Activated T-helper 1 cell treated with anti-CD3 and anti-CD28 coated beads, Interleukin-12 subunit alpha, Interleukin-12 subunit beta, Interleukin-2, Interleukin-4 antibody, amounts not matched to agents 30 ng/mL and 10 ng/mL and 1 ng/mL, durations not matched to agents 14 hours and 24 hours and 36 hours (primary cell): ENCODE measurements around the gene MLLT1. TPM values are rescaled to one million over a fixed set of nuclear protein-coding genes. Genes with fewer than 3 reads are reported as not detected.

Experiments
- DNase-seq: peaks from one replicate; pipeline ENCODE4 v3.0.0; 2021; ENCODE audit warnings: low spot score
- H3K27ac Mint-ChIP-seq: one replicate; pipeline ENCODE4 v1.8.0; 2021; ENCODE audit warnings: mild to moderate bottlenecking, mixed read lengths
- H3K27me3 Mint-ChIP-seq: one replicate; pipeline ENCODE4 v1.8.0; 2022; ENCODE audit warnings: mild to moderate bottlenecking, moderate library complexity, mixed read lengths; ENCODE audit not compliant: insufficient read depth
- H3K36me3 Mint-ChIP-seq: one replicate; pipeline ENCODE4 v1.8.0; 2021; ENCODE audit warnings: low read depth, mixed read lengths
- H3K4me1 Mint-ChIP-seq: one replicate; pipeline ENCODE4 v1.8.0; 2021; ENCODE audit warnings: low read depth, mixed read lengths
- H3K4me3 Mint-ChIP-seq: one replicate; pipeline ENCODE4 v1.8.0; 2021; ENCODE audit warnings: mild to moderate bottlenecking, moderate library complexity, mixed read lengths
- H3K9me3 Mint-ChIP-seq: one replicate; pipeline ENCODE4 v1.8.0; 2021; ENCODE audit warnings: mixed read lengths
- intact Hi-C: fragments of 100-400 bp; cut with micrococcal nuclease; formaldehyde crosslinking; loops from one replicate; pipeline ENCODE4 v1.15.1; 2024
- total RNA-seq: library from RNA; stranded (reverse); gene quantifications from 2 replicates; pipeline ENCODE4 v1.2.3, GENCODE V29; 2022

MLLT1 gene
- total RNA-seq, 1 donor from 2014 or later, result 77.4 TPM

- H3K27me3 Mint-ChIP-seq, result no peaks in the 10 kb centered on the region
- H3K4me3 Mint-ChIP-seq, result no peak overlapping the region
- intact Hi-C loops, result no loop called here
- no peak overlapping the region for H3K27ac Mint-ChIP-seq
- DNase-seq, result no peak
- H3K4me1 Mint-ChIP-seq, result no peaks in the 10 kb centered on the region
- no peaks in the 10 kb centered on the region for H3K9me3 Mint-ChIP-seq
- H3K36me3 Mint-ChIP-seq, result peaks cover 11% of the 10 kb centered on the region
Measured at GRCh38 chr19:6261883-6262282, 17.9 kb downstream of the MLLT1 start.

- Mint-ChIP-seq H3K9me3 (no peaks in the 10 kb centered on the region), H3K36me3 (peaks cover 11% of the 10 kb centered on the region), H3K27ac (no peak overlapping the region), H3K4me3 (no peak overlapping the region), H3K4me1 (no peaks in the 10 kb centered on the region), H3K27me3 (no peaks in the 10 kb centered on the region)
- peak; percentile 8 for DNase-seq
- intact Hi-C loops, result no loop called here
Measured at GRCh38 chr19:6260912-6261650, 18.7 kb downstream of the MLLT1 start.

- DNase-seq, result no peak
- Mint-ChIP-seq H3K9me3 (no peaks in the 10 kb centered on the region), H3K27me3 (no peaks in the 10 kb centered on the region), H3K27ac (no peak overlapping the region), H3K4me1 (no peaks in the 10 kb centered on the region), H3K4me3 (no peak overlapping the region), H3K36me3 (peaks cover 11% of the 10 kb centered on the region)
- intact Hi-C loops, result no loop called here
Measured at GRCh38 chr19:6260376-6260775, 19.4 kb downstream of the MLLT1 start.

GRCh38 chr19:6259312-6259861 lies 20.4 kb downstream of the MLLT1 start:
- H3K9me3 Mint-ChIP-seq, result no peaks in the 10 kb centered on the region
- no peaks in the 10 kb centered on the region for H3K27me3 Mint-ChIP-seq
- peaks cover 11% of the 10 kb centered on the region for H3K36me3 Mint-ChIP-seq
- H3K4me3 Mint-ChIP-seq, result no peak overlapping the region
- no peaks in the 10 kb centered on the region for H3K4me1 Mint-ChIP-seq
- intact Hi-C loops, result no loop called here
- H3K27ac Mint-ChIP-seq, result no peak overlapping the region
- DNase-seq, result no peak

- Mint-ChIP-seq H3K4me3 (no peak overlapping the region), H3K27ac (no peak overlapping the region), H3K36me3 (peaks cover 11% of the 10 kb centered on the region), H3K4me1 (no peaks in the 10 kb centered on the region), H3K27me3 (no peaks in the 10 kb centered on the region), H3K9me3 (no peaks in the 10 kb centered on the region)
- DNase-seq, result no peak
- intact Hi-C loops, result no loop called here
Measured at GRCh38 chr19:6258812-6259311, 20.9 kb downstream of the MLLT1 start.

- Mint-ChIP-seq H3K9me3 (no peaks in the 10 kb centered on the region), H3K27me3 (no peaks in the 10 kb centered on the region), H3K4me1 (peaks cover 15% of the 10 kb centered on the region), H3K36me3 (peaks cover 1% of the 10 kb centered on the region), H3K4me3 (no peak overlapping the region), H3K27ac (no peak overlapping the region)
- no peak for DNase-seq
- intact Hi-C loops, result no loop called here
Measured at GRCh38 chr19:6253954-6254733, 25.6 kb downstream of the MLLT1 start.

- DNase-seq, result no peak
- peaks cover 25% of the 10 kb centered on the region for H3K4me1 Mint-ChIP-seq
- no peaks in the 10 kb centered on the region for H3K27me3 Mint-ChIP-seq
- H3K4me3 Mint-ChIP-seq, result no peak overlapping the region
- H3K9me3 Mint-ChIP-seq, result no peaks in the 10 kb centered on the region
- peaks cover 7% of the 10 kb centered on the region for H3K36me3 Mint-ChIP-seq
- no peak overlapping the region for H3K27ac Mint-ChIP-seq
- intact Hi-C loops, result no loop called here
Measured at GRCh38 chr19:6252066-6252465, 27.7 kb downstream of the MLLT1 start.

- Mint-ChIP-seq H3K36me3 (peaks cover 11% of the 10 kb centered on the region), H3K9me3 (no peaks in the 10 kb centered on the region)
- intact Hi-C loops, result no loop called here
Measured at GRCh38 chr19:6250909-6251308, 28.9 kb downstream of the MLLT1 start.

GRCh38 chr19:6250024-6250615 lies 29.7 kb downstream of the MLLT1 start:
- peaks cover 11% of the 10 kb centered on the region for H3K36me3 Mint-ChIP-seq
- no peaks in the 10 kb centered on the region for H3K9me3 Mint-ChIP-seq
- H3K27me3 Mint-ChIP-seq, result no peaks in the 10 kb centered on the region
- peaks cover 38% of the 10 kb centered on the region for H3K4me1 Mint-ChIP-seq
- no peak for DNase-seq
- intact Hi-C loops, result no loop called here
- H3K4me3 Mint-ChIP-seq, result no peak overlapping the region
- peak overlapping the region; percentile 36 for H3K27ac Mint-ChIP-seq

More at GRCh38 chr19:6250909-6251308, 28.9 kb downstream of the MLLT1 start:
- no peak overlapping the region for H3K4me3 Mint-ChIP-seq
- no peak overlapping the region for H3K27ac Mint-ChIP-seq
- no peak for DNase-seq
- peaks cover 35% of the 10 kb centered on the region for H3K4me1 Mint-ChIP-seq
- H3K27me3 Mint-ChIP-seq, result no peaks in the 10 kb centered on the region

- Mint-ChIP-seq H3K36me3 (peaks cover 11% of the 10 kb centered on the region), H3K9me3 (no peaks in the 10 kb centered on the region), H3K27ac (no peak overlapping the region), H3K4me3 (no peak overlapping the region), H3K4me1 (peaks cover 44% of the 10 kb centered on the region), H3K27me3 (no peaks in the 10 kb centered on the region)
- intact Hi-C loops, result no loop called here
- no peak for DNase-seq
Measured at GRCh38 chr19:6249296-6249695, 30.5 kb downstream of the MLLT1 start.

- DNase-seq, result no peak
- no peak overlapping the region for H3K4me3 Mint-ChIP-seq
- no peaks in the 10 kb centered on the region for H3K27me3 Mint-ChIP-seq
- peaks cover 48% of the 10 kb centered on the region for H3K4me1 Mint-ChIP-seq
- no peak overlapping the region for H3K27ac Mint-ChIP-seq
- intact Hi-C loops, result no loop called here
- no peaks in the 10 kb centered on the region for H3K9me3 Mint-ChIP-seq
- peaks cover 12% of the 10 kb centered on the region for H3K36me3 Mint-ChIP-seq
Measured at GRCh38 chr19:6248844-6249243, 30.9 kb downstream of the MLLT1 start.

GRCh38 chr19:6248341-6248740 lies 31.4 kb downstream of the MLLT1 start:
- intact Hi-C loops, result no loop called here
- H3K4me3 Mint-ChIP-seq, result no peak overlapping the region
- H3K36me3 Mint-ChIP-seq, result peaks cover 12% of the 10 kb centered on the region
- H3K9me3 Mint-ChIP-seq, result no peaks in the 10 kb centered on the region
- H3K27ac Mint-ChIP-seq, result no peak overlapping the region
- no peak for DNase-seq
- no peaks in the 10 kb centered on the region for H3K27me3 Mint-ChIP-seq
- H3K4me1 Mint-ChIP-seq, result peaks cover 49% of the 10 kb centered on the region

GRCh38 chr19:6247007-6247288 lies 32.8 kb downstream of the MLLT1 start:
- H3K4me1 Mint-ChIP-seq, result peaks cover 49% of the 10 kb centered on the region
- DNase-seq, result no peak

More at GRCh38 chr19:6247007-6247288, 32.8 kb downstream of the MLLT1 start:
- no peaks in the 10 kb centered on the region for H3K27me3 Mint-ChIP-seq
- intact Hi-C loops, result no loop called here
- H3K27ac Mint-ChIP-seq, result no peak overlapping the region
- H3K9me3 Mint-ChIP-seq, result no peaks in the 10 kb centered on the region
- no peak overlapping the region for H3K4me3 Mint-ChIP-seq
- peaks cover 12% of the 10 kb centered on the region for H3K36me3 Mint-ChIP-seq
